Endometrial microvascular endothelial cells (primary cell): Measurements from ENCODE around the gene GEMIN7. TPM values are rescaled to one million over a fixed set of nuclear protein-coding genes. Genes with fewer than 3 reads are reported as not detected.

Experiments used
- in situ Hi-C: cut with HindIII; loops from 2 replicates; pipeline ENCODE4 v1.10.0; 2017; ENCODE audit warnings: low sequenced_read_pairs, low pct_unique_long_range_greater_than_20kb; ENCODE audit errors: inconsistent ontology term
- total RNA-seq: library from RNA; depleted of rRNA; stranded (reverse); fragments of >200 nt; gene quantifications from one replicate; pipeline ENCODE4 v1.2.3, GENCODE V29; 2015; ENCODE audit errors: inconsistent ontology term

GEMIN7 gene
- total RNA-seq = 61.5 TPM

GRCh38 chr19:45079063-45079910 lies at the start of gene GEMIN7:
GEMIN7 (plus strand) TSS chr19:45079260; CDS start chr19:45090115, 10,855 bp downstream.
- in situ Hi-C loops = no loop called here

- in situ Hi-C loops = no loop called here
Observed at GRCh38 chr19:45030825-45031224, 48.2 kb upstream of the GEMIN7 start.

- in situ Hi-C loops = no loop called here
Observed at GRCh38 chr19:45032421-45032820, 46.6 kb upstream of the GEMIN7 start.

- in situ Hi-C loops = no loop called here
Observed at GRCh38 chr19:45035755-45036154, 43.3 kb upstream of the GEMIN7 start.

- in situ Hi-C loops = no loop called here
Observed at GRCh38 chr19:45037393-45038169, 41.5 kb upstream of the GEMIN7 start.

GRCh38 chr19:45038931-45039893 lies 39.8 kb upstream of the GEMIN7 start, which contains the start of gene CLASRP:
CLASRP (plus strand) TSS chr19:45039045; CDS start chr19:45040213, 1,168 bp downstream.
- in situ Hi-C loops = no loop called here

- in situ Hi-C loops = no loop called here
Observed at GRCh38 chr19:45040059-45040771, 38.8 kb upstream of the GEMIN7 start.

GRCh38 chr19:45041125-45041524 lies 37.9 kb upstream of the GEMIN7 start:
- in situ Hi-C loops = no loop called here

GRCh38 chr19:45045671-45046353 lies 33.2 kb upstream of the GEMIN7 start:
- in situ Hi-C loops = no loop called here

GRCh38 chr19:45046355-45046754 lies 32.7 kb upstream of the GEMIN7 start:
- in situ Hi-C loops = no loop called here

GRCh38 chr19:45047188-45047797 lies 31.8 kb upstream of the GEMIN7 start:
- in situ Hi-C loops = no loop called here

GRCh38 chr19:45049073-45049736 lies 29.9 kb upstream of the GEMIN7 start:
- in situ Hi-C loops = no loop called here

GRCh38 chr19:45050036-45050435 lies 29.0 kb upstream of the GEMIN7 start:
- in situ Hi-C loops = no loop called here

GRCh38 chr19:45051929-45052579 lies 27.0 kb upstream of the GEMIN7 start:
- in situ Hi-C loops = no loop called here

- in situ Hi-C loops = no loop called here
Observed at GRCh38 chr19:45056831-45057230, 22.2 kb upstream of the GEMIN7 start.

- in situ Hi-C loops = no loop called here
Observed at GRCh38 chr19:45057444-45057843, 21.6 kb upstream of the GEMIN7 start.
